ENCODE data around the gene COPS3. TPM values are rescaled to one million over a fixed set of nuclear protein-coding genes. Genes with fewer than 3 reads are reported as not detected.

Gene COPS3
- total and polyA plus RNA-seq, 4 donors = 24.6 to 77.3 (median 30.2) TPM

DNA sequence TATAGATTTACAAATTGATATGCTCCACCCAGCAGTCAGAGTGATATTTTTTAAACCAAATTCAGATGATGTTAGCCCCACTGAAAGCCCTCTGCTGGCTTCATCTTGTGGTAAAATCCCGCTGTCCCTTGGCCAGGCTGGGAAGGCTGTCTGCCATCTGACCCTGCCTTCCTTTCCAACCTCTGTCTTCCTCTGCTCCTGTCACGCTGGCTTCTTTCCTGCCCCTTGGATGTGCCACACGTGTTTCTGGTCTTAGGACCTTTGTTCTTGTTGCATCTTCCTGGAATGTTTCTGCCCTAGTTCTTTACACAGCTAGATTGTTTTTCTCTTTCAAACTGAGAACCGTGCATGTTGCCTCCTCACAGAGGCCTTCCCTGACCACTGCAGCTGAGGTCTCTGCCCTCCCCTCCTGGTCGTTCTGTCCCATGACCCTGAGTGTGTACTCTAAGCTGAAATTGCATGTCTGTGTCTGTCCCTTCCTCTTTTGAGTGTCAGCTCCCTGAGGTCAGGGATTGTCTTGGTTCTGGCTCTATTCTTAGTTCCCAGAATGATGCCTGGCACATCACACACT, 33.5 kb upstream of the COPS3 start:
- no peak overlapping the region for H3K9ac ChIP-seq (ENCODE audit: low read depth in 1 of 2, low read length in 2 of 2)
- H3K27ac ChIP-seq (ENCODE audit: low read depth in 1 of 2, low read length in 2 of 2) = no peak overlapping the region
- H3K9me3 ChIP-seq (ENCODE audit: control insufficient read depth in 4 of 4, low read length in 3 of 4) = no peaks in the 10 kb centered on the region
- WGBS = 60% methylated on average over 5 of the region's 5 CpGs
- no peak for DNase-seq (ENCODE audit: low spot score)
- no peaks in the 10 kb centered on the region for H3K27me3 ChIP-seq (ENCODE audit: control insufficient read depth in 4 of 4, insufficient read depth in 4 of 4, low read length in 3 of 4)
- H3K36me3 ChIP-seq (ENCODE audit: control insufficient read depth in 4 of 4, insufficient read depth in 3 of 4, low read depth in 1 of 4, low read length in 3 of 4) = no peaks in the 10 kb centered on the region
- TF ChIP-seq HNF4A (conservative IDR thresholded peaks at IDR 0.05) (no peak), NR2F2 (IDR thresholded peaks at IDR 0.05) (peak; percentile 41)
- TF ChIP-seq, protein P1, sequence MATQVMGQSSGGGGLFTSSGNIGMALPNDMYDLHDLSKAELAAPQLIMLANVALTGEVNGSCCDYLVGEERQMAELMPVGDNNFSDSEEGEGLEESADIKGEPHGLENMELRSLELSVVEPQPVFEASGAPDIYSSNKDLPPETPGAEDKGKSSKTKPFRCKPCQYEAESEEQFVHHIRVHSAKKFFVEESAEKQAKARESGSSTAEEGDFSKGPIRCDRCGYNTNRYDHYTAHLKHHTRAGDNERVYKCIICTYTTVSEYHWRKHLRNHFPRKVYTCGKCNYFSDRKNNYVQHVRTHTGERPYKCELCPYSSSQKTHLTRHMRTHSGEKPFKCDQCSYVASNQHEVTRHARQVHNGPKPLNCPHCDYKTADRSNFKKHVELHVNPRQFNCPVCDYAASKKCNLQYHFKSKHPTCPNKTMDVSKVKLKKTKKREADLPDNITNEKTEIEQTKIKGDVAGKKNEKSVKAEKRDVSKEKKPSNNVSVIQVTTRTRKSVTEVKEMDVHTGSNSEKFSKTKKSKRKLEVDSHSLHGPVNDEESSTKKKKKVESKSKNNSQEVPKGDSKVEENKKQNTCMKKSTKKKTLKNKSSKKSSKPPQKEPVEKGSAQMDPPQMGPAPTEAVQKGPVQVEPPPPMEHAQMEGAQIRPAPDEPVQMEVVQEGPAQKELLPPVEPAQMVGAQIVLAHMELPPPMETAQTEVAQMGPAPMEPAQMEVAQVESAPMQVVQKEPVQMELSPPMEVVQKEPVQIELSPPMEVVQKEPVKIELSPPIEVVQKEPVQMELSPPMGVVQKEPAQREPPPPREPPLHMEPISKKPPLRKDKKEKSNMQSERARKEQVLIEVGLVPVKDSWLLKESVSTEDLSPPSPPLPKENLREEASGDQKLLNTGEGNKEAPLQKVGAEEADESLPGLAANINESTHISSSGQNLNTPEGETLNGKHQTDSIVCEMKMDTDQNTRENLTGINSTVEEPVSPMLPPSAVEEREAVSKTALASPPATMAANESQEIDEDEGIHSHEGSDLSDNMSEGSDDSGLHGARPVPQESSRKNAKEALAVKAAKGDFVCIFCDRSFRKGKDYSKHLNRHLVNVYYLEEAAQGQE (IDR thresholded peaks at IDR 0.05) = no peak
- H3K4me3 ChIP-seq (ENCODE audit: low read depth in 1 of 3, low read length in 3 of 3) = no peak overlapping the region
- H3K4me1 ChIP-seq (ENCODE audit: control insufficient read depth in 4 of 4, insufficient read depth in 4 of 4, low read length in 3 of 4) = no peaks in the 10 kb centered on the region

DNA sequence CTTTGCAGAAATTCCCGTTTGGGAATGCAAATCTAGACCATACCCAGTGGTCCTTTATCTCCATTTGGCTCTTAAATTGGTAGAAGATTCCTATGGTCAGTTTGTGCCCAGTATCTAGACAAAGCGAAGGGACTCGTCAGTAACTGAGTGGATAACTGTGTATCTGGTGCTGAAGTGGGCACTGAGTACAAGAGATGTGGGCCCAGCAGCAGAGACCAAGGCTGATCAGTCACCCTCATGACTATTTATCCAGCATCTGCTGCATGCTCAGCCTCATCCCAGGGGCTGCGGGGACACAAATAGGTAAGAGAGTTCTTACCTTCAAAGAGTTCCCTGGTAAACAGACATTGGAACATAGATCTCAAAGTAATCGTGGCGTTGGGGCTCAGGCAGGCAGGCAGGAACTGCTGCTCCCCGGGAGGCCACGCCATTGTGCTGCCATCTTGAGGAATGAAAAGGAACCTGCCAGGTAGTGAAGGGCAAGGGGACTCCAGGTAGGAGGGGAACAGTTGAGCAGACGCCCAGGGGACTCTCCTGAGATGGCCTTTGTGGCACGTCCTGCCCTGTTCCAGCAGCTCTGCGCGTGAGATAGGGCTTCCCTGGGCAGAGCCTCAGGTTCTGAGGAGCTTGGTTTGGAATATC, 32.4 kb upstream of the COPS3 start:
- H3K27me3 ChIP-seq (ENCODE audit: control insufficient read depth in 4 of 4, insufficient read depth in 4 of 4, low read length in 3 of 4) = no peaks in the 10 kb centered on the region
- no peak overlapping the region for H3K27ac ChIP-seq (ENCODE audit: low read depth in 1 of 2, low read length in 2 of 2)
- DNase-seq (ENCODE audit: low spot score) = peak; percentile 54
- WGBS = 51% methylated on average over 12 of the region's 12 CpGs
- H3K4me3 ChIP-seq (ENCODE audit: low read depth in 1 of 3, low read length in 3 of 3) = no peak overlapping the region
- no peaks in the 10 kb centered on the region for H3K9me3 ChIP-seq (ENCODE audit: control insufficient read depth in 4 of 4, low read length in 3 of 4)
- no peak overlapping the region for H3K9ac ChIP-seq (ENCODE audit: low read depth in 1 of 2, low read length in 2 of 2)
- no peaks in the 10 kb centered on the region for H3K4me1 ChIP-seq (ENCODE audit: control insufficient read depth in 4 of 4, insufficient read depth in 4 of 4, low read length in 3 of 4)
- H3K36me3 ChIP-seq (ENCODE audit: control insufficient read depth in 4 of 4, insufficient read depth in 3 of 4, low read depth in 1 of 4, low read length in 3 of 4) = no peaks in the 10 kb centered on the region
- TF ChIP-seq YY1 (IDR thresholded peaks at IDR 0.05) (peak; percentile 21), NR2F2 (IDR thresholded peaks at IDR 0.05) (no peak), SP1 (IDR thresholded peaks at IDR 0.05) (no peak), FOXA1 (IDR thresholded peaks at IDR 0.05) (no peak), RAD21 (IDR thresholded peaks at IDR 0.05) (peak; percentile 83 to 85), FOXA2 (IDR thresholded peaks at IDR 0.05) (no peak)
- TF ChIP-seq, protein P1 (IDR thresholded peaks at IDR 0.05) = no peak
- TF ChIP-seq, protein P2, sequence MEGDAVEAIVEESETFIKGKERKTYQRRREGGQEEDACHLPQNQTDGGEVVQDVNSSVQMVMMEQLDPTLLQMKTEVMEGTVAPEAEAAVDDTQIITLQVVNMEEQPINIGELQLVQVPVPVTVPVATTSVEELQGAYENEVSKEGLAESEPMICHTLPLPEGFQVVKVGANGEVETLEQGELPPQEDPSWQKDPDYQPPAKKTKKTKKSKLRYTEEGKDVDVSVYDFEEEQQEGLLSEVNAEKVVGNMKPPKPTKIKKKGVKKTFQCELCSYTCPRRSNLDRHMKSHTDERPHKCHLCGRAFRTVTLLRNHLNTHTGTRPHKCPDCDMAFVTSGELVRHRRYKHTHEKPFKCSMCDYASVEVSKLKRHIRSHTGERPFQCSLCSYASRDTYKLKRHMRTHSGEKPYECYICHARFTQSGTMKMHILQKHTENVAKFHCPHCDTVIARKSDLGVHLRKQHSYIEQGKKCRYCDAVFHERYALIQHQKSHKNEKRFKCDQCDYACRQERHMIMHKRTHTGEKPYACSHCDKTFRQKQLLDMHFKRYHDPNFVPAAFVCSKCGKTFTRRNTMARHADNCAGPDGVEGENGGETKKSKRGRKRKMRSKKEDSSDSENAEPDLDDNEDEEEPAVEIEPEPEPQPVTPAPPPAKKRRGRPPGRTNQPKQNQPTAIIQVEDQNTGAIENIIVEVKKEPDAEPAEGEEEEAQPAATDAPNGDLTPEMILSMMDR (IDR thresholded peaks at IDR 0.05; ENCODE audit: low read depth, low read length, missing input control) = peak; percentile 71

Data from liver (tissue), 9 donors.